Measurements from ENCODE around the gene BTBD1.

Gene BTBD1

DNA sequence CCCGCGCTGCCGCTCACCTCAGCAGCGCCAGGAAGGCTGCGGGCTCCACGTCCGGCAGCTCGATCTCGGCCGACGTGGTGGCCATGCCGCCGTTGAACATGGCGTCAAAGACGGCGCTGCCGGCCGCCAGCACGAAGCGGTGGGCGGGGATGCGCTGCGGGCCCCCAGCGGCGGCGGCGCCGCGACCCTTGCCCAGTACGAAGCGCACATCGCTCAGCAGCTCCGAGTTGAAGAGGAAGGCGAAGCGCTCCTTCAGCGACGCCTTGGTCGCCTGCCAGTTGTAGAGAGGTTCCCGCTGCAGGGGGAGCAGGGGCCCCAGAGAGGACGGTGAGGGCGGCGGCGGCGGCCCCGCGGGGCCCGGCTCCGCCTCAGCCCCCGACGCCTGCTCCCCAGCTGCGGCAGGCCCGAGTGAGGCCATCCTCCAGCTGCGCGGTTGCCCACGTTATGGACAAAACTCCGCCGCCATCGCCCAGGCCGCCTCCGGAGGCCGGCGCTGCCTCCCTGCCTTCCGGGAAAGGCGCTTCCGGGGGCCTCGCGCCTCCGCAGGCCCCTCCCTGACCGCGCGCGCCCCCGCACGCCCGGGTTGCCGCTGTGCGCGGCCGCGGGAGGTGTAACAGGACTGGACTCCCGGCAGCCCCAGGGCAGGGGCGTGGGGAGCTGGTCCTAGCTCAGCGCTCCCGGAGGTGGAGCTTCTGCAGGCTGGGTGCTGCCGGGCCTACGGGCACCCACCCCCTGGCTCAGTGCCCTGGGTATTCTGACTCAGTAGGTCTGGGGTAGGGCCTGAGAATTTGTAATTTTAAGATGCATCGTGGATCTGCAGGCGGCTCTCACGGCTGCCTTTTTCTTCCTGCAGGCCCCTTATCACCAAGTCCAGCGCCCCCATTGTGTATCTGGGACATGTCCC is at the start of gene BTBD1:
BTBD1 (minus strand) TSS at position 519 of the 904 bp plus-strand sequence; CDS start at position 418, 101 bp downstream.
- Histone ChIP-seq H3K4me3 (replicated peaks; ENCODE audit: low read depth, low read length) (peak within 1 kb of the TSS; percentile 65), H3K36me3 (ENCODE audit: control insufficient read depth, insufficient read depth, low read length) (no peaks in the 10 kb centered on the region), H3K27me3 (replicated peaks; ENCODE audit: control insufficient read depth, insufficient read depth, low read length) (no peaks in the 10 kb centered on the region)
- DNase-seq (ENCODE audit: extremely low read depth, insufficient read length), result peak; percentile 94
- TF ChIP-seq, protein P1, sequence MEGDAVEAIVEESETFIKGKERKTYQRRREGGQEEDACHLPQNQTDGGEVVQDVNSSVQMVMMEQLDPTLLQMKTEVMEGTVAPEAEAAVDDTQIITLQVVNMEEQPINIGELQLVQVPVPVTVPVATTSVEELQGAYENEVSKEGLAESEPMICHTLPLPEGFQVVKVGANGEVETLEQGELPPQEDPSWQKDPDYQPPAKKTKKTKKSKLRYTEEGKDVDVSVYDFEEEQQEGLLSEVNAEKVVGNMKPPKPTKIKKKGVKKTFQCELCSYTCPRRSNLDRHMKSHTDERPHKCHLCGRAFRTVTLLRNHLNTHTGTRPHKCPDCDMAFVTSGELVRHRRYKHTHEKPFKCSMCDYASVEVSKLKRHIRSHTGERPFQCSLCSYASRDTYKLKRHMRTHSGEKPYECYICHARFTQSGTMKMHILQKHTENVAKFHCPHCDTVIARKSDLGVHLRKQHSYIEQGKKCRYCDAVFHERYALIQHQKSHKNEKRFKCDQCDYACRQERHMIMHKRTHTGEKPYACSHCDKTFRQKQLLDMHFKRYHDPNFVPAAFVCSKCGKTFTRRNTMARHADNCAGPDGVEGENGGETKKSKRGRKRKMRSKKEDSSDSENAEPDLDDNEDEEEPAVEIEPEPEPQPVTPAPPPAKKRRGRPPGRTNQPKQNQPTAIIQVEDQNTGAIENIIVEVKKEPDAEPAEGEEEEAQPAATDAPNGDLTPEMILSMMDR (IDR thresholded peaks at IDR 0.05; ENCODE audit: insufficient read depth, low read length, poor library complexity, severe bottlenecking), result peak; percentile 21

DNA sequence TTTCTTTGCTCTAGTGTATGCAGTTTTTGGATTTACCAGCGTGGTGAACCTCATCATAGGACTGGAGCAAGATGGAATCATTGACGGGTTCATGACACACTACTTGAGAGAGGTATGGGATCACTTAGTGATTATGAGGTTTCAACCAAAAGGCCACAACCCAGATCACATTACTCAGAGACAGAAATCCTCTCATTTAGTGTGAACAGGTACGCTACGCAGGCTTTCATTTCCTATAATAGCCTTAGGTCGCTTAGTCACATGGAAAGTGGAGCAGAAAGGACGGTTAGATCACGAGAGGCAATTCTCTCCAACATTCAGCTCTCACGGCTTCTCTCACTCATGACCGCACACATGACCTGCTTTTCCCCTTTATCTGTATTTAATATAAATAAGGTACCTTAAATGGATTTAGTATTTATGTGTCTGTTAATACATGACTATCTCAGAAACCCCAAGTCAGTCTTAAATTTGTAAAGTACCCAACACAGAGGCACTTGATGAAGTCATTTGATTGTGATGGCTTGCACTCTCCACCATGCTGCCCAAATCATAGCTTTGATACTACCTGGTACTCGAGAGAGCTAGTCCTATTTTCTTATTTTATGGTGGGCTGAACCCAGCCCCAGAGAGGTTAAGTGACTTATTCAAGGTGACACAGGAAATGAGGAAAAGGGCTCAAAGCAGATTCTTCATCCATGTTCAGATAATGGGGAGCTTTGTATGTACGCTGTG is 48.9 kb upstream of the BTBD1 start:
- DNase-seq (ENCODE audit: extremely low read depth, insufficient read length), result peak; percentile 52

DNA sequence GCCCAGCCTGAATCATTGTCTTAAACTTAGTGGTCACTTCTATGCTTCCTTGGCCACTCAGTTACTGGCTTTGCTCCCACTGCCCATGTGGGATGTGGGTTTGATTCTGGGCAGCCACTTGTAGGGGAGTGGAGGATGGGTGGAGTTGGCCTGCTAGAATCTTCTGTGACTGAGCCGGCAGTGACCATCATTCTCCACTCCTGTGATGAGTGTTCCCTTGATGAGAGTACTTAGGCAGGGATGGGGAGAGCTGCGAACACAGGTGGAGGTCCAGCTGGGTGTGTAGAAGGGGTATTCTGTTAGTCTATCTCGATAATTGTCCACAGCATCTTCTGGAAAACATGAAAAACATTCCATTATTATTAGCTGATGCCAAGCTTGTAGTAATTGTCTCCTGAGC is 48.4 kb upstream of the BTBD1 start:
- no peak for DNase-seq (ENCODE audit: extremely low read depth, insufficient read length)
- Histone ChIP-seq H3K36me3 (ENCODE audit: control insufficient read depth, insufficient read depth, low read length) (no peaks in the 10 kb centered on the region), H3K4me3 (replicated peaks; ENCODE audit: low read depth, low read length) (no peak overlapping the region), H3K27me3 (replicated peaks; ENCODE audit: control insufficient read depth, insufficient read depth, low read length) (no peaks in the 10 kb centered on the region)
- TF ChIP-seq, protein P1 (IDR thresholded peaks at IDR 0.05; ENCODE audit: insufficient read depth, low read length, poor library complexity, severe bottlenecking), result no peak

More for the DNA sequence above, 48.9 kb upstream of the BTBD1 start:
- Histone ChIP-seq H3K4me3 (replicated peaks; ENCODE audit: low read depth, low read length) (no peak overlapping the region), H3K36me3 (ENCODE audit: control insufficient read depth, insufficient read depth, low read length) (no peaks in the 10 kb centered on the region), H3K27me3 (replicated peaks; ENCODE audit: control insufficient read depth, insufficient read depth, low read length) (no peaks in the 10 kb centered on the region)
- TF ChIP-seq, protein P1 (IDR thresholded peaks at IDR 0.05; ENCODE audit: insufficient read depth, low read length, poor library complexity, severe bottlenecking), result no peak

DNA sequence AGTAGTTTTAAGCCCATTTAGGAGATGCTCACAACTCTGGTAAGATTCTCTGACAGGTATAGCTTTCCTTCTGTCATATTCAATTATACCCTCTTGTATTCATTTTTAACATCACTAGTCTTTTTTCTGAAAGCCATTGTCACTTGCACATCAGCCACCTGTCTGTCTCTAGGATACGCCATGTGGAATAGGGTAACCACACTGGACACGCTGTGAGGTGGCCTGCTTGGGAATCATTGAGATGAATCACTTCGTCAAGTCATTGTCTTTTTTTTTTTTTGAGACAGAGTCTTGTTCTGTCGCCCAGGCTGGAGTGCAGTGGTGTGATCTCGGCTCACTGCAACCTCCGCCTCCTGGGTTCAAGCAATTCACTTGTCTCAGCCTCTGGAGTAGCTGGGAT is 47.8 kb upstream of the BTBD1 start:
- DNase-seq (ENCODE audit: extremely low read depth, insufficient read length), result no peak
- H3K36me3 ChIP-seq (ENCODE audit: control insufficient read depth, insufficient read depth, low read length), result no peaks in the 10 kb centered on the region
- H3K27me3 ChIP-seq (replicated peaks; ENCODE audit: control insufficient read depth, insufficient read depth, low read length), result no peaks in the 10 kb centered on the region
- H3K4me3 ChIP-seq (replicated peaks; ENCODE audit: low read depth, low read length), result no peak overlapping the region
- TF ChIP-seq, protein P1 (IDR thresholded peaks at IDR 0.05; ENCODE audit: insufficient read depth, low read length, poor library complexity, severe bottlenecking), result no peak

DNA sequence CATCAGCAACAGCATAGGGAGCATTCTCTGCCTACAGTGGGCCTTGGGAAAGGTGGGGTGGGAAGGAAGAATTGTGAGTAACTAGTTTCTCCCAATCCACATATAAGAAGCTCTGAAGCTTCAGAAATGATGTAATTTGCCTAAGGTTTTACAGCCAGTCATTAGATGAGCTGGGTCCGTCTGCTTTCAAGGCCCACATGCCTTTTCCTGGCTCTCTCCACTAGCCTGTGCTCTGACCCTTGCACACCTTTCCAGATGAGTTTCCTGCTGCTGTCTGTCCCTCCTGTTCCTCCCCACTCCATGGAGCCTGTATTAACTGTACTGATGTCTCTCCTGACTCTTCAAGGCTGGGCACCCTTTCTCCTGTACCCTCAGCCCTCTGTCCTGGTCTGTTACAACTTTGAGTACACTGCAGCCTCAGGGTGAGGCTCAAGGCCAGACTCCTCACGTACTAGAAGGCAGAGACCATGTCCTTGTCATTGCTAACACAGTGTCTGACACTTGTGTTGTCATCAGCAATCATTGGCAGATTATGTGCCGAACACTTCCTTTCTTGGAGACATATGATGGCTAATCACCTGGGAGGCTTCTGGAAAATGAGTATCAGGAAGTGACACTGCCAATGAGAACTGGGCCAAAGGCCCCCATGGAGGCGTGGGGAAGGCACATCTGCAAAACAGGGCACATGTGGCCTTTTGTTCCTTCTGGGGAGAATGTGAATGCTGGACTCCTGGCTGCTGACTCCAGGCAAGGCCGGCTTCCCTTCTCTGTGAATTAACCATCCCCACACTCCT is 47.0 kb upstream of the BTBD1 start:
- TF ChIP-seq, protein P1 (IDR thresholded peaks at IDR 0.05; ENCODE audit: insufficient read depth, low read length, poor library complexity, severe bottlenecking), result no peak
- DNase-seq (ENCODE audit: extremely low read depth, insufficient read length), result no peak
- Histone ChIP-seq H3K4me3 (replicated peaks; ENCODE audit: low read depth, low read length) (no peak overlapping the region), H3K27me3 (replicated peaks; ENCODE audit: control insufficient read depth, insufficient read depth, low read length) (no peaks in the 10 kb centered on the region), H3K36me3 (ENCODE audit: control insufficient read depth, insufficient read depth, low read length) (no peaks in the 10 kb centered on the region)

All from GM06990 (cell line).